Midbrain (tissue), 1 donor: ENCODE data around the gene PIGT.
A peak's percentile ranks its signal among the peaks of the same experiment; 100 is the strongest.

ENCODE experiments used
- DNase-seq: peaks from one replicate; lab custom pipeline; 2025; lab: John Stamatoyannopoulos, UW

PIGT gene

GRCh38 chr20:45427236-45428149 is 11.6 kb downstream of the PIGT start:
- DNase-seq, result no peak

DNA sequence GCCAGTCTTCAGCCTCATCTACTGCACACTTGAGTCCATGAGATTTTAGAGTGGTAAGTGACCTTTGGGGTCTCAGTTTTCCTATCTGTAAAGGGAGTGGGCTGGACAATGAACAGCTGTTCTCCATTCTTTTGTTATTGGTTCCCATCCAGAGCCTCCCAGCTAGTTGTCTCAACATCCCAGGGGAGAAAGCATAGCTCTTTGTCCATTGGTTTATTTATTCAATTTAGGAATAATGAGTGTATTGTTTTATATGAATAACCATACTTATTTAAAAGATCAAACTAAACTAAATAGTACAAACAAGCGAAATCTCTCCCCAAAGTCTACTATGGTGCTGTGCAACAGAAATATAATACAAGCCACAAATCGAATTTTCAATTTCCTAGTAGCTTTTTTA is 13.7 kb downstream of the PIGT start:
- peak; percentile 78 for DNase-seq

DNA sequence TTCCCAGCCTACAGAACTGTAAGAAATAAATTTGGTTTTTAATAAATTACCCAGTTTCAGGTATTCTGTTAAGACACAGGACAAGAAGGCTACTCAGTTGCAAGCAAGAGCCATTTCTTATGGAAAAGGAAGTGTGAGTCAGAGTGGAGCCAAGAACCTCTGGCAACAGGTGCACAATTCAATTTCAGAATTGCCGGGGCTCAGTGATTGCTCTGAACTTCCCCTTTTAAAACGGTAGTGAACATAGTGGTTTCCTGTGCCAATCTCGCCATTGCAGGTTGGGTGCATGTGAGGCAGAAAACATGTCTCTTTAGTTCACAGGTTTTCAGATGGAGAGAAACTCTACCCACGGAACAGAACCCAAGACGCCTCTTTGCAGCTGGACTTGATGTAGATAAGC is 16.4 kb downstream of the PIGT start:
- DNase-seq, result no peak

GRCh38 chr20:45433316-45433715 is 17.4 kb downstream of the PIGT start:
- peak; percentile 94 for DNase-seq

DNA sequence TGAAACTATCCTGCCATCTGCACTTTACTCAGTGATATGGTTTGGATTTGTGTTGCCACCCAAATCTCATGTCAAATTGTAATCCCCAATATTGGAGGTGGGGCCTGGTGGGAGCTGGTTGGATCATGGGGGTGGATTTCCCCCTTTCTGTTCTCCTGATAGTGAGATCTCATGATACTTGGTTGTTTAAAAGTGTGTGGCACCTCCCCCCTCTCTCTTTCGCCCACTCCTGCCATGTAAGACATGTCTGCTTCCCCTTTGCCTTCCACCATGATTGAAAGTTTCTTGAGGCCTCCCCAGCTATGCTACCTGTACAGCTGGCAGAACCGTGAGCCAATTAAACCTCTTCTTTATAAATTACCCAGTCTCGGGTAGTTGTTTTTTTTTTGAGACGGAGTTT is 18.0 kb downstream of the PIGT start:
- DNase-seq, result no peak

DNA sequence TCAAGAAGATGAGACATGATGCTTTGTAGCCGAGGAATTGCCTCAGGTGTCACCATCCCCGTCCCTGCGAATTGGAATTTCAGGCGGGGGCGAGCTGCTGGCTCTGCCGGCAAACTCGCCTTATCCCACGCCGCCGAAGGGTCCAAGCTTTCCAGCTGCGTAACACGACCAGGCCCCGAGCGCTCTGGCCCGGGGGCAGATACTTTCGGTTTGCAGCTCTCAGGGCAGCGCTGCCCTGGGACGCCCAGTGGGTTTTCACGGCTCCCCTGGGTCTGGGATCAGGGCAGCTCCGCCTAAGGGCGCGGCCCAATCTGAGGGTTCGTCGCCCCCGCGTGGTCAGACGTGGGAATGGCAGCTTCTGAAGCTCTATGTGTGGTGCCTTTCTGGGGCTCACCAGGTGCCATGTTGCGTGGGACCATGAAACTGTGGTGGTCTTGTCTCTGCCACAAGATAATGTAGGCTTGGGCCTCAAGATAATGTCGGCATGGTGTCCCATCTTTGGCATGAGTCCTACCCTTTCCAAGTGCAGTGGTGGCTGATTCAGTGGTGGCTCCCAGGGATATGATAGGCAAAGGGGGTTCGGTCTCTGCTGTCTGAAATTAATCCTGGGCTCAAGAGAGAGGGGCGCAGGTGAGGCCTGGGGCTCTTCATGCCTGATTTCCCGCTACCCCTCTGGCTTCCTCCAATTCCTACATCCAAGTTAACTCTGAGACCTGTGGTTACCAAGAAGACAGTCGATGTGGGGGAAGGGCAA is 21.0 kb downstream of the PIGT start:
- DNase-seq, result peak; percentile 93

DNA sequence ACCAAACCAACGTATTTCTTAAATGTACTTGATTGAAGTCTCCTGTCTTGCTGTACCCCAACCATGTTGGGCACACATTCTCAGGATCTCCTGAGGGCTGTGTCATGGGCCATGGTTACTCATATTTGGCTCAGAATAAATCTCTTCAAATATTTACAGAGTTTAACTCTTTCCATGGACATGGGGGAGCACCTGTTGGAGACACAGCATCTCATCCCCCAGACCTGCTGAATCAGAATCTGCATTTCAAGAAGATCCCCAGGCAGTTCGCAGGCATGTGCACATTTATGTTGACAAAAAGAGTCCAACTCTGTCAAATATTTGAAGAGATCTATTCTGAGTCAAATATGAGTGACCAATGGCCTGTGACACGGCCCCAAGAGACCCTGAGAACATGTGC is 24.5 kb downstream of the PIGT start:
- DNase-seq, result no peak

GRCh38 chr20:45440891-45441685 is 25.1 kb downstream of the PIGT start:
- no peak for DNase-seq

DNA sequence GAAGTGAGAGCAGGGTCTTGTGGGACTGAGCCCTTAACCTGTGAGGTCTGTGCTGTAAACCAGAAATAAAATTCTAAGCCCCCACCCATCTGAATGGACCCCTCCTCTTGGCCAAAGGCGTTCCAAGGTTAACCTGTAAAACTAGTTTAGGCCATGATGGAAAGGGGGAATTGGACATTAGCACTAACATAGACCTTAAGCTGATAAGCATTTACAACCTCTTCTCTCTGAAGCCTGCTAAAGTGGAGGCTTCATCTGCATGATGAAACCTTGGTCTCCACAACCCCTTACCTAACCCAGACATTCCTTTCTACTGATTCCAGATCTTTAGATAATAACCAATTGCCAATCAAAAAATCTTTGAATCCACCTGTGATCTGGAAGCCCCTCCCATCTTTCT is 25.8 kb downstream of the PIGT start:
- DNase-seq, result no peak

DNA sequence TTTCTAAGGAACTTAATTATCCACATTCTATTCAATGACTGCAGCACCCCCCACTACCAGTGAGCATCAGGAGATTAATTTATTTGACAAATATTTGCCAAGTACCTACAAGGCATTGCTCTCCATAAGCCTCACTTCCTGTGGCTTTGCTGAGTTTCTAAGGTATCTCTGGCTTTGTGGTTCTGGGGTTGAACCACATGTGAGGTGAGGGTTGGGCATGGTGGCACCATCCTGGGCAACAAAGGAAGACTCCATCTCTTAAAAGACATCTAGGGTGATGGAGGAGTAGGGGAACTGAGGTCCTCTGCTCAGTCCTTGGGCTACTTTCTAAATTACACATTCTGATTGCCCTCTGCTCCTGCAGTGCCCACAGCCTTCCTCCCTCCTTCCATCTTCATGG is 28.1 kb downstream of the PIGT start:
- DNase-seq, result no peak

DNA sequence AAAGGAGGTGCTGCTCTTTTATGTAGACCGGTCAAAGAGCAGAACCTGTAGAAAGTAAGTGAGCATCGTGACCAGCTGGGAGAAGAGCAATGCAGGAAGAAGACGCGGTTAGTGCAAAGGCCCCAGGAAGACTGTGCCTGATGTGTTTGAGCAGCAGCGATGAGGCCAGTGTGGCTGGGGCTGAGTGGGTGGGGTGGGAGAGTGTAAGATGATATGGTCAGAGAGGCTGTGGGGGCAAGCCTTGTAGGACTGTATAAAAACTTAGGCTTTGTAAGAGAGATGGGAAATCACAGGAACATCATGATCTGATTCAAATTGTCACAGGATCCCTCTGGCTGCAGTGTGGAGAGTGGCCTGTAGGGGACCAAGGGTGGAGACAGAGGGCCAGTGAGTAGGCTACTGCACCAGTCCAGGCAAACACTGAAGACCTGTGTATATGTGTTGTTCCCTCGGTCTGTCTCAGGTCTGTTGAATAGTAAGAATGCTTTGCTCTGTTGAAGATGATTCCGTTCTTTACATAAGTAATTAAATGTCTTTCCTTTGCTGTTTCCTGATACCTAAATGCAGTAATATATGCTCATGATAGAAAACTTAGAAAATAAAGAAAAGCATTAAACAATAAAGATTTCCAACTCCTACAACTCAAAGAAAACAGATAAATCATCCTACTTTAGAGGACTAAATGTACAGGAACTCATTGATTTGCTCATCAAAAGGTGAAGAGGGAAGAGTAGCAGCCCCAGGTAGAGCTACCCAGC is 30.0 kb downstream of the PIGT start:
- DNase-seq, result no peak

DNA sequence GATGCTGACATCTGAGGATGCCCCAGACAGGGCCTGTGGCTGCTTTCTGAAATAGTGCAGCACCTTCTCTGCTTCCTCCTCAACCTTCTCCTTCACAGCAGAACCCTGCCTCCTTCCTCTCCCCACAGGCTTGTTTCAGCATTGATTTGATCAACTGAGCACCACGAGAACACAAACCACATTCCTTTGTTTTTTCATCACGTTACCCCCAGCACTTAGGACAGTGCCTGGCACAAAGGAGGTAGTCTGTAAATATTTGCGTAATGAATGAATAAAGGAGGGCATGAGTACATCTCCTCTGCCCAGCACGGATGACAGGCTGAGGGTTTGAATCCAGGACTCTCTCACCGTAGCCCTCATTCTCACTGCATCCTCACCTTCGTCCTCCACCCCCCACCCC is 32.3 kb downstream of the PIGT start:
- DNase-seq, result no peak

DNA sequence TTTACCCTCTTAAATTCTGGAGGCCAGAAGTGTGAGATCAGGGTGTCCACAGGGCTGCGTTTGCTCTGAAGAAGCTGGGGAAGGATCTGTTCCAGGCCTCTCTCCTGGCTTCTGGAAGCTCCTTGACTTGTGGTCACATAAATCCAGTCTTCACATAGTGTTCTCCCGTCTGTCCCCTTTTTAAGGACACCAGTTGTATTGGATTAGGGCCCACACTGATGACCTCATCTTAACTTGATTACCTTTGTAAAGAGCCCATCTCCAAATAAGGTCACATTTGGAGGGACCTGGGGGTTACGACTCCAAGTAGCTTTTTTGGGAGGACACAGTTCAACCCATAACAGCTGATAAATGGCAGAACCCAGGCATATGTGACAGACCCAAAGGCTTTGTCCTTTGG is 33.6 kb downstream of the PIGT start:
- no peak for DNase-seq

DNA sequence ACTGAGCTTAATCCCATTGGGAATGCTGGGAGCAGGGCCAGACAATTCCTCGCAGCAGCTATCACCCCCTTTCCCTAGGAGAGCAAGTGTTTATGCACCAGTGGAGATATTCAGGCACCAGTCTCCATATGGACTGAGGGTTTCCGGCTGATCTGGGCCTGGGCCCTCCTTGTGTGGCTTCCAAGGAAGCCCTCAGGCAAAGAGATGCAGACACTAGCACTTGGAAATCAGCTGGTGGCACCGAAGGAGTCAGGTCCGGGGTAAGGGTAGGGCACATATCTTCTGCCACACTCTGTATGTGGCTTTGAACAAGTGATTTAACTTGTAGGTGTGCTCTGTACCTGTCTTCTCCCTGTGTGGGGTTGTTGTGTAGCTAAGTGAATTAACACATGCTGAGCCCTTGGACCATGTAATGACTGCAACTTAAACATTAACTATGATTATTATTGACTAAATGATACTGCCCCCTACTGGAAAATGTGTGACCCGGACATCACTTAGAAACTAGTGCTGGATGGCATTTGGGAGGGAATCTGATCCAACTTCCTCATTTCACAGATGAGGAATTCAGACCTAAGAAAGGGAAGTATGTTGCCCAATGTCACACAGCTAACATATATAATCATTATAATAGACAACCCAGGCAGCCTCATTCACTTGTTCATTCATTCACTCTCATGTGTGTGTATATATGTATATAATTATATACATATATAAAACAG is 34.3 kb downstream of the PIGT start:
- peak; percentile 63 for DNase-seq

- DNase-seq, result no peak
Observed at GRCh38 chr20:45452238-45452637, 36.3 kb downstream of the PIGT start.

DNA sequence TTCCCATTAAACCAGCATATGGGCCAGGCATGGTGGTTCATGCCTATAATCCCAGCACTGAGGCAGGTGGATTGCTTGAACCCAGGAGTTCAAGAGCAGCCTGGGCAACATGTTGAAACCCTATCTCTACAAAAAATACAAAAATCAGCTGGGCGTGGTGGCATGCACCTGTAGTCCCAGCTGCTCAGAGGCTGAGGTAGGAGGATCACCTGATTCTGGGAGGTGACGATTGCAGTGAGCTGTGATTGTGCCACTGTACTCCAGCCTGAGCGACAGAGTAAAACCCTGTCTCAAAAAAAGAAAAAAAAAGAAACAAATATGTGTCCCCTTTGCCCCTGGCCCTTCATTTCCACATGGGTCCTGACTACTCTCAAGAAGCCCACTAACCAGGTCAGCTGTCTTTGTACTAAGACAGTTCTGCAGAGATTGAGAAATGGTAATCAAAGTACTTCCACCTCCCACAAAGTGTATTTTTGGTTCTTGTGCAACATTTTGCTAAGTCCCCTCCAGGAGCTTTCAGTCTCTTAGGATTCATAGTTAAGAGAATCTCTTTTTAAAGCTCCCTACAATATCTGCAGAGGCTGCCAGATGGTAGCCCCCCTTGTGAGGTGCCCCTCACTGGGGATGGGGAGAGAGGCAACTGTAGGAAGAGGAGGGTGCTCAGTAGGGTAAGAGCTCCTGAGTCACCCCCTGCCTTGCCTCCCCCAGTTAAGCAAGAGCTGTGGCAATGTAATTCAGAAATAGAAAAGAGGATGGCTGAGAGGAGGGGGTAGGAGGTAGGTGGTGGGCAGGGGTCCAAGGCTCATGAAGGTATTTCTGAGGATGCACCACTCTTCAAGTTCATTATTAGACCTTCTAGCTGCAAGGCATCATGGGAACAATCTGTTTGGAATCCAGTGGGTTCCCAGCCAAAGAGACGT is 37.1 kb downstream of the PIGT start:
- no peak for DNase-seq

GRCh38 chr20:45456632-45457031 is 40.7 kb downstream of the PIGT start:
- DNase-seq, result no peak

DNA sequence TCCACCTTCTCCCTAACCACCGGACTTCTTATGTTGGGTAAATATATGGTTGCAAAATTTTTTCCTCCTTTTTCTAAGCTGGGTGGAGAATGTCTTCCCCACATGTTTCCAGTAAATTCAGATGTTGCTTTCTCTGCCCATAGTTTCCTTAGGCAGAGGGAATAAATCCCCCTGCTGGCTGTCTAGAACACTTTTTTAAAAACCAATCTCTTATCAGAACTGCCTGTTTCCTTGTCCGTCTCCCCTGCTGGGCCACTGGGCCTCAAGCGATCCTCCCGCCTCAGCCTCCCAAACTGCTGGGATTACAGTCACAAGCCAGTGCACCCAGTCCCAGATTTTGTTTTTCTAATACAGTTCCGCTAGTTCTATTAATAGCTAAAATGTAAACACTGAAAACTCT is 43.7 kb downstream of the PIGT start:
- DNase-seq, result no peak

- no peak for DNase-seq
Observed at GRCh38 chr20:45461225-45461624, 45.3 kb downstream of the PIGT start.
